Epithelial cell of esophagus (primary cell): Measurements from ENCODE around the gene SOD1.
A peak's percentile ranks its signal among the peaks of the same experiment; 100 is the strongest.

Experiments
- DNase-seq: peaks from one replicate; pipeline ENCODE4 v3.0.0; 2010; ENCODE audit warnings: low read depth
- H3K4me3 ChIP-seq: 2 replicates; pipeline ENCODE4 v1.5.1; 2011; ENCODE audit warnings: mild to moderate bottlenecking, low read length, control low read depth
- TF ChIP-seq, protein P1 (sequence below): IDR thresholded peaks from 2 replicates; pipeline ENCODE4 v1.5.1; 2011; ENCODE audit warnings: low read depth, mild to moderate bottlenecking, low read length, control low read depth, inconsistent platforms; ENCODE audit not compliant: insufficient read depth; ENCODE audit errors: missing control alignments

SOD1 gene

DNA sequence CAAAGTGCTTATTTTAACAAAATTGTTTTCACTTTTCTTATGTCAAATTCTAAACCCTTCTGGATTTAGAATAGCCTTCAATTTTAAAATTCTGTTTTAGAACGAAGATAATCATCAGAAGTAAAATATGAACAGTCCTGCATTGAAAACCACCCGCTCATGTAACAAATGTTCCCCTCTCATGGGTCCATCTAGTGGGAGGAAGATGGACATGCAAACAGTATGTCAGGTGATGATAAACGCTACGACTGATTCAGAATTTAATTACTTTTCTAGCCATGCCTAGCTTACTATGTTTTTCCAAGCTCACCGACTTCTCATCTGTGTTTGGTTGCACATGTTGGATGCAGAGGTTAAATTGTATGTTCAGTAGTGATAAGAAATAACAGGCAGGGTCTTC is 23.5 kb downstream of the SOD1 start:
- TF ChIP-seq, protein P1, sequence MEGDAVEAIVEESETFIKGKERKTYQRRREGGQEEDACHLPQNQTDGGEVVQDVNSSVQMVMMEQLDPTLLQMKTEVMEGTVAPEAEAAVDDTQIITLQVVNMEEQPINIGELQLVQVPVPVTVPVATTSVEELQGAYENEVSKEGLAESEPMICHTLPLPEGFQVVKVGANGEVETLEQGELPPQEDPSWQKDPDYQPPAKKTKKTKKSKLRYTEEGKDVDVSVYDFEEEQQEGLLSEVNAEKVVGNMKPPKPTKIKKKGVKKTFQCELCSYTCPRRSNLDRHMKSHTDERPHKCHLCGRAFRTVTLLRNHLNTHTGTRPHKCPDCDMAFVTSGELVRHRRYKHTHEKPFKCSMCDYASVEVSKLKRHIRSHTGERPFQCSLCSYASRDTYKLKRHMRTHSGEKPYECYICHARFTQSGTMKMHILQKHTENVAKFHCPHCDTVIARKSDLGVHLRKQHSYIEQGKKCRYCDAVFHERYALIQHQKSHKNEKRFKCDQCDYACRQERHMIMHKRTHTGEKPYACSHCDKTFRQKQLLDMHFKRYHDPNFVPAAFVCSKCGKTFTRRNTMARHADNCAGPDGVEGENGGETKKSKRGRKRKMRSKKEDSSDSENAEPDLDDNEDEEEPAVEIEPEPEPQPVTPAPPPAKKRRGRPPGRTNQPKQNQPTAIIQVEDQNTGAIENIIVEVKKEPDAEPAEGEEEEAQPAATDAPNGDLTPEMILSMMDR = peak; percentile 13
- no peak for DNase-seq

DNA sequence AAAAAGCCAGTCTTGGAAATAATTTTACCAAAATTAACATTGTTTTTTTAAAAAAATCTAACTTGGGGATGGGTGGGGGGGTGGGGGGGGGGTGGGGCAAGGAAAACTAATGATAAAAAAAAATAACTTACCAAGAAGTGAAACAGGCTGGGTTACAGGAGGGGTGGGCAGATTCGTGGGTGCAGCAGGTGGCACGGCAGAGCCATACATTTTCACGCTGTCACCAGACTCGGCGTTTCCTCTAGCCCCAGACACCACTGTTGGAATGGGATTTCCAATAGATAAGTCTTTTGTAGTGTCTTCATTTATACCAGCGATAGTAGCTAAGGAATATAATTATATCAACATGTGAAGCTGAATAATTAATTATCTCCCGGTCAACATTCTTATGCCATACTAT is 25.4 kb downstream of the SOD1 start:
- no peak for DNase-seq
- TF ChIP-seq, protein P1 = no peak
- no peak overlapping the region for H3K4me3 ChIP-seq

More for the DNA sequence above, 23.5 kb downstream of the SOD1 start:
- H3K4me3 ChIP-seq = no peak overlapping the region

DNA sequence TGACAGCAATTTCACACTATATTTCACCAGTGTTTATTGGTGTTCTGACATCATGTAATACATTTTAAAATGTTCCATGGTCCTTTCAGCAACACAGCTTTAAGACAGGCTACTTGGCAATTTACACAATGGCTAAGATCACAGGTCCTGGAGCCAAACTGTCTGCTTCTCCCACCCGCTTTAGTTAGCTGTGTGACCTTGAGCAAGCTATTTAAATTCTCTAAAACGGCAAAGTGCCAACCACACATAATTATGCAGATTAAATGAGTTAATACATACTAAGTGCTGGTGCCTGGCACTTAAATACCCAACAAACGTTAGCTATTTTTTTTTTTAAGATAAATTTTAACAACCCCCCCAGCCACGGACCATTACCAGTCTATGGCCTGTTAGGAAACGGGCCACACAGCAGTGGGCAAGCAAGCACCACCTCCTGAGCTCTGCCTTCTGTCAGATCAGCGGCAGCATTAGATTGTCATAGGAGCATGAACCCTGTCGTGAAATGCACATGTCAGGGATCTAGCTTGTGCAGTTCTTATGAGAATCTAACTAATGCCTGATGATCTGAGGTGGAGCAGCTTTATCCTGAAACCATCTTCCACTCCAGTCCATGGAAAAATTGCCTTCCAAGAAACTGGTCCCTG is 26.9 kb downstream of the SOD1 start:
- no peak overlapping the region for H3K4me3 ChIP-seq
- DNase-seq = no peak
- TF ChIP-seq, protein P1 = no peak

DNA sequence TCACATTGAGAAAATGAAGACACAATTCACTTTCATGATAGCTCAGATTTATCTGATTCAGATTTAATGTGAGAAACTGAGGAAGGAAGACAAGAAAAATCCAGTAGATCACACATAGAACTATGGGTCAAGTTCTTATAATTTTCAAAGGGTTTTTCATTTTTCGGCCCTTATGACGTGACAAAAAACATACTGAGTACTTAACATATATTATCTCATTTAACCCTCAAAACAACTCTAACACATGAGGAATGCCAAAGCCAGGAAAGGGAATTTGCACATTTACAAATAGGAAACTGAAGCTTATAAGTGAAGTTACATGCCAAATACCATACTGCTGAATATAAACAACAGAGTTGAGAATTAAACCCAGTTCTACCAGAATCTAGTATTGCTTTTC is 27.6 kb downstream of the SOD1 start:
- TF ChIP-seq, protein P1 = no peak
- no peak overlapping the region for H3K4me3 ChIP-seq
- no peak for DNase-seq

DNA sequence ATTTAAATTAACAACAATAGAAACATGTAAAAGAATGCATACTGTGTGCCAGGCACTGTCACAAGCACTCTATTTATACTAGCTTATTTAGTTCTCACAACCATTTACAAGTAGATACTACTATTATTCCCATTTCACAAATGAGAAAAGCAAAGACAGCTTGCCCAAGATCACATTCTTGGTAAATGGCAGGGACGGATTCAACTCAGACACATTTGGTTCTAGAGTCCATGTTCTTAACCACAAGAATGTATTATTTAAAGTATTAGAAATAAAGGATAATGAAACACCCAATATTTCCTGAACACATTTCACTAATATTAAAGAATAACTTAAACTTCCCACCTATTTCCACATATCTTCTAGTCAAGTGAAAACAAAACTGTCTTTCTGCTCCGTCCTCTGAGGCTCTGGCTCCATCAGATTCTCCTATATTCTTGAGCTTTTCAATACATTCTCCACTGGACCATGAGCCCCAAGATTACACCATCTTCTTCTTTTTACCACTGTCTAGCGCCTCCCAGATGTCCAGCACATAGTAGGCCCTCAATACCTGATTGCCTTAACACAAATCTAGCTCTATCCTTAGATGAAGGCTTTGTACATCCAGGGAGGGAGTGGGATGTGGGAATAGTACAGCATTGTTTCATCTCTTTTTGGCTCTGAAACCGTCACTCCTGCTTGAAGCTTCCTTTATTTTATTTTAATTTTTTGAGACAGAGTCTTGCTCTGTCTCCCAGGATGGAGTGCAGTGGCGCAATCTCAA is 29.3 kb downstream of the SOD1 start:
- DNase-seq = no peak
- TF ChIP-seq, protein P1 = no peak
- H3K4me3 ChIP-seq = no peak overlapping the region

DNA sequence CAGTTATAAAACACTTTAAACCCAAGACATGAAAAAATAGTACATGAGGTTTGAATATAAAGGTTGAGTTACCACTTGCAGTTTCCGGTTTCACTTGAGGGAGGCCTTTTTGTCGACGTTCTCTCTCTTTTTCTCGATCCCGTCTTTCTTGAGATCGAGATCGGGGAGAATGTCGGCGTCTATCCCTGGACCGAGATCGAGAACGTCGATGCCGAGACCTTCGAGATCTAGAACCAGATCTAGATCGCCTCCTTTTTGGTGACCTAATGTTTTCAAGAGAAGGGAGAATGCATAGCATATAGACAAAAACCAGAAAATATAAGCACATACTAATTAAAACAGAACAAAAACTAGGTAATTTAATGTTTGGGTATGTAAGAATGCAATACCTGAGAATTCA is 33.7 kb downstream of the SOD1 start:
- DNase-seq = no peak
- TF ChIP-seq, protein P1 = no peak
- H3K4me3 ChIP-seq = no peak overlapping the region
